ENCODE measurements around the gene PRDM7. TPM values are rescaled to one million over a fixed set of nuclear protein-coding genes. Genes with fewer than 3 reads are reported as not detected.

The PRDM7 gene
- total and polyA plus RNA-seq, 7 experiments from 2014 or later: not detected

DNA sequence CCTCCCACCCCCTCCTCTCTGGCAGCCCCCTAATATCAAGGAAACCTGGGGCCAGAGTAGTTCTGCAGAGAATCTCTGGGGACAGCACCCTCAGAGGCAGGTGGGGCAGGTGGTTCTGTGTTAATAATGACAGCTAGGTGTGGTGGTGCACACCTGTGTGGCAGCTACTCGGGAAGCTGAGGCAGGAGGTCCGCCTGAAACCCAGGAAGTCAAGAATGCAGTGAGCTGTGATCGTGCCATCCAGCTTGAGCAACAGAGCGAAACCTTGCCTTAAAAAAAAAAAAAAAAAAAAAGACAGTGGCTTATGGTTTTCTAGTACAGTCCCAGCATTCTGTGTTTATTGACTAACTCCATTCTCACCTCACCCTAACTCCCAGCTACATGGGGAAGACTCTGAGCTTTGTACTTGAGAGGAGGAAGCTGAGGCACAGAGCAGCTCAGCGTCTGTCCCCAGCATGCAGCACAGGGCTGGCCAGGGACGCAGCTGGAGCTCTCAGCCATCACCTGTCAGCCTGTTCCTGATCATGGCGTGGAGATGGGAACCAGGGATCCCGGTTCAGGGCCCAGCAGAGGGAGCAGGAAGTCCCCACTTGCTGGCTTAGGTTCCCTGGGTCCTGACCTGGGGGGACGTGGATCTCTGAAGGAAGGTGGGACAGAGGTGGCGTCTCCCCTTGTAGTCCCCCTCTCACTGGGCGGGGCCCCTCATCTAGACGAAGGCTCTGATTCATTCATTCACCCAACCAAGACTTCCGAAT is 64.0 kb downstream of the PRDM7 start:
- CTCF ChIA-PET: interaction anchor here (1.1 kb wide), 1 partner anchor 313 kb away, joined by 3 read pairs; no protein-coding TSS in a partner anchor
- POLR2A ChIA-PET: interaction anchor here (0.7 kb wide), 1 partner anchor 17 kb away, joined by 3 read pairs; no protein-coding TSS in a partner anchor
- Histone ChIP-seq H3K4me1 (ENCODE audit: control insufficient read depth in 2 of 2, insufficient read depth in 2 of 2, low read length in 2 of 2) (peaks cover 14 to 15% of the 10 kb centered on the region in 2 donors), H3K4me3 (ENCODE audit: low read length) (no peak overlapping the region), H3K27ac (ENCODE audit: low read depth, low read length) (no peak overlapping the region), H3K36me3 (ENCODE audit: control insufficient read depth in 2 of 3, insufficient read depth in 3 of 3, low read length in 3 of 3) (no peaks in the 10 kb centered on the region), H3K9me3 (ENCODE audit: control insufficient read depth in 2 of 3, low read length in 3 of 3) (no peaks in the 10 kb centered on the region), H3K27me3 (ENCODE audit: control insufficient read depth in 2 of 2, insufficient read depth in 2 of 2, low read length in 2 of 2) (no peaks in the 10 kb centered on the region)
- intact Hi-C loops (cut with micrococcal nuclease): loop anchor here in 1 of 2 donors (10.0 kb wide), 1 partner anchor 88 kb away; the partner anchor contains the start of gene TUBB3
- Mint-ChIP-seq H3K9me3 (no peaks in the 10 kb centered on the region), H3K4me3 (peak overlapping the region in 1 of 10 donors; percentile 63), H3K27ac (peak overlapping the region in 1 of 9 donors; percentile 84), H3K36me3 (no peaks in the 10 kb centered on the region), H3K4me1 (peaks cover 13 to 25% (median 15%) of the 10 kb centered on the region in 7 donors), H3K27me3 (peaks cover 0 to 24% (median 0%) of the 10 kb centered on the region in 5 donors)
- ATAC-seq (no peak), DNase-seq (peak in 1 of 9 donors; percentile 27)

DNA sequence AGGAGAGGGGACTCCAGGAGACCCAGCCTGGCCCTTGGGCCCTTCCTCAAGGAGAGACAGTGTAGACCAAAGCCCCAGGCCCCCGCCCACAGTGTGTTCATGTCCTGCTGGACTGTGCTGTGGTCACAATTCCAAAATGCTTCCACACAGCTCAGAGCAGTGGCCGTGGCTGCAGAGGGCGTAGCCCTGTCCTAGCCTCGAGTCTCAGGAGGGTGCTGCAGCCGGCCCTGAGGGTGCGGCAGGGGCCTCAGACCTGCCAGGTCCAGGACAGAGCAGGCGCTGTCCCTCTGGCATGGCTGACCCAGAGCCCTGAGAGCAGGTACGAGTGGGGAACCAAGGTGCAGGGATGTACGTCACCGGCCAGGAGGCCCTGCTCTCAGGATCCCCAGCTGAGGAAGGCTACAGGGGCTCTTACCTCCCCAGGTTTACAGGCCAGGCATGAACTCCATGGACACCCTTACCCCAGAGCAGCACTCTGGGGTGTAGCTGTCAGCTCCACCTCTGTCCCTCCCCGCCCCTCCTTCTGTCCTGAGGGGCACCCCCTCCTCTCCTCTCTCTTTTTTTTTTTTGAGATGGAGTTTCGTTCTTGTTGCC is 65.1 kb downstream of the PRDM7 start:
- H3K27ac ChIP-seq (ENCODE audit: low read depth, low read length): no peak overlapping the region
- Mint-ChIP-seq H3K36me3 (no peaks in the 10 kb centered on the region), H3K4me3 (no peak overlapping the region), H3K4me1 (peaks cover 13 to 31% (median 17%) of the 10 kb centered on the region in 7 donors), H3K27me3 (peaks cover 0 to 14% (median 0%) of the 10 kb centered on the region in 5 donors), H3K9me3 (no peaks in the 10 kb centered on the region), H3K27ac (peak overlapping the region in 1 of 9 donors; percentile 66)
- no peaks in the 10 kb centered on the region for H3K36me3 ChIP-seq (ENCODE audit: control insufficient read depth in 2 of 3, insufficient read depth in 3 of 3, low read length in 3 of 3)
- peaks cover 13 to 14% of the 10 kb centered on the region in 2 donors for H3K4me1 ChIP-seq (ENCODE audit: control insufficient read depth in 2 of 2, insufficient read depth in 2 of 2, low read length in 2 of 2)
- CTCF ChIA-PET: no interaction called here
- H3K4me3 ChIP-seq (ENCODE audit: low read length): no peak overlapping the region
- no peaks in the 10 kb centered on the region for H3K27me3 ChIP-seq (ENCODE audit: control insufficient read depth in 2 of 2, insufficient read depth in 2 of 2, low read length in 2 of 2)
- POLR2A ChIA-PET: no interaction called here
- ATAC-seq: no peak
- no peak for DNase-seq
- intact Hi-C loops (cut with micrococcal nuclease): loop anchor here in 1 of 2 donors (10.0 kb wide), 1 partner anchor 87 kb away; the partner anchor contains the start of gene TUBB3
- no peaks in the 10 kb centered on the region for H3K9me3 ChIP-seq (ENCODE audit: control insufficient read depth in 2 of 3, low read length in 3 of 3)

DNA sequence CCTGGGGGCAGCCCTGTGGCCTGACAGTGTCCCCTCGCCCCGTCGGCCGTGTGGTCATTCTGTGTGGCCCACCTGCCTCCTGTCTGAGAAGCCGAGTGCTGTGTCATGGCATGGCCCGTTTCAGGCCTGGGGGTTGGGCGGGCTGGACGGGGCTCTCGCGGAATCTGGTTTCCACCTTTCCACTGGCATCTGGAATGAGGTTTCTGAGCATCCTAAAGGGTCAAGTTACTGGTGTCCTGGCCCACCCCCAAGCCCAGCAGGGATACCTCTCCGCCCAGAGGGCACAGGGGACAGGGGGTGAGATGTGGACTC is 65.7 kb downstream of the PRDM7 start:
- ChIA-PET POLR2A (no interaction called here), CTCF (no interaction called here)
- H3K4me3 ChIP-seq (ENCODE audit: low read length): no peak overlapping the region
- peaks cover 0 to 13% (median 0%) of the 10 kb centered on the region in 5 donors for H3K27me3 Mint-ChIP-seq
- ATAC-seq: no peak
- intact Hi-C loops (cut with micrococcal nuclease): loop anchor here in 1 of 2 donors (10.0 kb wide), 1 partner anchor 87 kb away; the partner anchor contains the start of gene TUBB3
- peaks cover 13 to 31% (median 17%) of the 10 kb centered on the region in 7 donors for H3K4me1 Mint-ChIP-seq
- no peaks in the 10 kb centered on the region for H3K36me3 ChIP-seq (ENCODE audit: control insufficient read depth in 2 of 3, insufficient read depth in 3 of 3, low read length in 3 of 3)
- H3K27ac ChIP-seq (ENCODE audit: low read depth, low read length): no peak overlapping the region
- DNase-seq: no peak
- peaks cover 13 to 14% of the 10 kb centered on the region in 2 donors for H3K4me1 ChIP-seq (ENCODE audit: control insufficient read depth in 2 of 2, insufficient read depth in 2 of 2, low read length in 2 of 2)
- H3K9me3 Mint-ChIP-seq: no peaks in the 10 kb centered on the region
- H3K4me3 Mint-ChIP-seq: no peak overlapping the region
- H3K36me3 Mint-ChIP-seq: no peaks in the 10 kb centered on the region
- no peak overlapping the region for H3K27ac Mint-ChIP-seq
- H3K27me3 ChIP-seq (ENCODE audit: control insufficient read depth in 2 of 2, insufficient read depth in 2 of 2, low read length in 2 of 2): no peaks in the 10 kb centered on the region
- H3K9me3 ChIP-seq (ENCODE audit: control insufficient read depth in 2 of 3, low read length in 3 of 3): no peaks in the 10 kb centered on the region

DNA sequence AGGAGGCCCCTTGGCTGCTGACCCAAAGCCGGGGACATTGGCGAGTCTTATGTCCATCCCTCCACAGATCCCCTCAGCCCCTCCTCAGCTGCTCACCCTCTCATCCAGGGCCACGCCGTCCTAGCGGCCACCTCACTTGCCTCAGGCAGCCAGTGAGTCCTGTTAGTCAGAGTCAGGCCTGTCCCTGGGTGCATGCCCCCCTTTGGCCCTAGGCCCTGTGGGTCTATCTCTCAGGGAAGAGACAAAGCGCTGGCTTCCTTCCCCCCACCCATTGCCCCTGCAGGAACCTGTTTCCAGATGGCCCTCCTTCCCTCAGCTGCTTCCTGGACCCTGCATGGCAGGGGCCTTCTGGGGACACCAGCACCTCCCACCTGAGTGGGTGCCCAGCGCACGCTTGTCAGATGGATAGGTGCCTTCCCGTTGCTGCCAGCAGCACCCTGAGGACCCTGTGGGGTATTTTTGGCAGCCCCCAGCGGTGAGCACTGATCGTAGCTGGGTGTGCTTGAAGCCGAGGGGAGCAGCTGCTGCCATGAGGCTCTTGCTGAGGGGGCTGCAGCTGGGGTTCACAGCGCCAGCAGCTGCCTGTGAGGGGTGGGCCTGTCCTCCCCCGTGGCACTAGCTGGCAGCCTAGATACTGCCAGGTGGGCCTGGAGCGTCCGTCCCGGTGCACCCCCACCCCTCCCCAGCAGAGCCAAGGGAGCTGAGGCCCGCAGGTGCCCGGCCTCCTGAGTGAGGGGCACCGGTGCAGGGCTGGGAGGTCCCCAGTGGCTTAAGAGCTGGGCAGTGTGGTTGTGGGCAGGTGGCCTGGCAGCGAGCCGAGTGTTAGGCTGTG is 66.2 kb downstream of the PRDM7 start:
- no peak for DNase-seq
- H3K36me3 Mint-ChIP-seq: no peaks in the 10 kb centered on the region
- H3K36me3 ChIP-seq (ENCODE audit: control insufficient read depth in 2 of 3, insufficient read depth in 3 of 3, low read length in 3 of 3): no peaks in the 10 kb centered on the region
- no peaks in the 10 kb centered on the region for H3K9me3 ChIP-seq (ENCODE audit: control insufficient read depth in 2 of 3, low read length in 3 of 3)
- no peak overlapping the region for H3K4me3 ChIP-seq (ENCODE audit: low read length)
- H3K27me3 Mint-ChIP-seq: peaks cover 0 to 12% (median 0%) of the 10 kb centered on the region in 5 donors
- peaks cover 13 to 31% (median 17%) of the 10 kb centered on the region in 7 donors for H3K4me1 Mint-ChIP-seq
- intact Hi-C loops (cut with micrococcal nuclease): loop anchor here in 1 of 2 donors (10.0 kb wide), 1 partner anchor 86 kb away; the partner anchor contains the start of gene TUBB3
- H3K27me3 ChIP-seq (ENCODE audit: control insufficient read depth in 2 of 2, insufficient read depth in 2 of 2, low read length in 2 of 2): no peaks in the 10 kb centered on the region
- H3K4me3 Mint-ChIP-seq: peak overlapping the region in 4 of 10 donors; percentile 9 to 93 (median 60)
- H3K27ac ChIP-seq (ENCODE audit: low read depth, low read length): no peak overlapping the region
- no peak overlapping the region for H3K27ac Mint-ChIP-seq
- ChIA-PET POLR2A (interaction anchor here (0.7 kb wide), 1 partner anchor 9 kb away, joined by 3 read pairs; no protein-coding TSS in a partner anchor), CTCF (interaction anchor here (1.0 kb wide), 1 partner anchor 9 kb away, joined by 3 read pairs; no protein-coding TSS in a partner anchor)
- no peaks in the 10 kb centered on the region for H3K9me3 Mint-ChIP-seq
- no peak for ATAC-seq
- H3K4me1 ChIP-seq (ENCODE audit: control insufficient read depth in 2 of 2, insufficient read depth in 2 of 2, low read length in 2 of 2): peaks cover 13 to 14% of the 10 kb centered on the region in 2 donors

DNA sequence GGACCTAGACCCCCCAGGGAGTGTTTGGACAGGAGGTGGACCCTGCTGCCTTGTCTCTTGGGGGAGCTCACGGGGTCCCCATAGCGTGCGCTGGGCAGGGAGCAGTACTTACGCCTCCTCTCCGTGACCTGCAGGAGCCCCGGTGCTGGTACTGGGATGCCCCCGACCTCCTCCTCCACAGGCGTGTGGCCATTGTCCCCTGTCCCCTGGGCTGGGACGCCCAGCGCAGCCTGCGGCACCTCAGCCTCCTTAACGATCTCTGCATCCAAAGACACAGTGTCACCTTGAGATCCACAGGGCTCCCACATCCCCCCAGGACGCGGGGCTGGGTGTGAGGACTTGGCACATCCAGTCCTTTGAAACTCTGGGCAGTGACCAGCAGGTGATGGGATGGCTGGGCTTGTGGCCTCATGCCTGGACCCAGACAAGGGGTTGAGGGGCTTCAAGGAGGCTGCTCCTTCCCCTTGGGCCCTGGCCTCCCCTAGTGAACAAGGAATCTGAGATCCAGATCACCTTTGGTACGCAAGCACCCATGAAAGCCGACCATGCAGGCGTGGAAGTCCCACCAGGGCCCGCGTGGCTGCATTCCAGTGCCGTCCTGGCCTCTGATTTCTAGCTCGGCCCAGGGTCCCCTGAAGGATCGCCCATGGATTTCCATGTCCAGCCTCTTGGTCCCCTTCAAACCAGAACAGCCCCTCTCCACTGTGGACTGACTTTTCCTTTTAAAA is 67.8 kb downstream of the PRDM7 start:
- no peaks in the 10 kb centered on the region for H3K9me3 ChIP-seq (ENCODE audit: control insufficient read depth in 2 of 3, low read length in 3 of 3)
- H3K4me1 Mint-ChIP-seq: peaks cover 13 to 31% (median 19%) of the 10 kb centered on the region in 7 donors
- no peaks in the 10 kb centered on the region for H3K27me3 ChIP-seq (ENCODE audit: control insufficient read depth in 2 of 2, insufficient read depth in 2 of 2, low read length in 2 of 2)
- H3K4me3 ChIP-seq (ENCODE audit: low read length): peak overlapping the region; percentile 89
- peaks cover 0 to 7% (median 0%) of the 10 kb centered on the region in 5 donors for H3K27me3 Mint-ChIP-seq
- peak overlapping the region; percentile 42 for H3K27ac ChIP-seq (ENCODE audit: low read depth, low read length)
- peak overlapping the region; percentile 23 to 86 (median 83) for H3K27ac Mint-ChIP-seq
- peaks cover 0 to 4% (median 0%) of the 10 kb centered on the region in 3 experiments for H3K36me3 ChIP-seq (ENCODE audit: control insufficient read depth in 2 of 3, insufficient read depth in 3 of 3, low read length in 3 of 3)
- POLR2A ChIA-PET: interaction anchor here (1.4 kb wide), 1 partner anchor 14 kb away, joined by 9 read pairs; no protein-coding TSS in a partner anchor
- no peaks in the 10 kb centered on the region for H3K9me3 Mint-ChIP-seq
- CTCF ChIA-PET: interaction anchor here (0.9 to 1.3 kb wide), 2 partner anchors 9 to 11 kb away, joined by 5 read pairs; partner anchors contain the start of gene DBNDD1
- no peak for DNase-seq
- peaks cover 13 to 14% of the 10 kb centered on the region in 2 donors for H3K4me1 ChIP-seq (ENCODE audit: control insufficient read depth in 2 of 2, insufficient read depth in 2 of 2, low read length in 2 of 2)
- H3K36me3 Mint-ChIP-seq: peaks cover 0 to 3% (median 0%) of the 10 kb centered on the region in 5 donors
- peak overlapping the region; percentile 70 to 93 (median 87) for H3K4me3 Mint-ChIP-seq
- intact Hi-C loops (cut with micrococcal nuclease): no loop called here
- ATAC-seq: peak; percentile 40
